Sigmoid colon (tissue), 4 donors: ENCODE results near the gene SCLY.

Experiments
- CTCF ChIP-seq, 4 experiments: fragments of 450-650 bp in 3 of 4; fragments of 200-600 bp in 1 of 4; IDR thresholded peaks; one replicate each; pipeline ENCODE4 v1.5.1; 2016 to 2019; ENCODE audit warnings: antibody characterized with exemption in 4 of 4, mild to moderate bottlenecking in 3 of 4, moderate library complexity in 2 of 4
- EP300 ChIP-seq, 4 donors: sonication (generic); formaldehyde crosslinking; IDR thresholded peaks; one replicate each; pipeline ENCODE4 v1.6.1; 2017; ENCODE audit warnings: antibody characterized with exemption in 4 of 4
- POLR2A ChIP-seq, 2 donors: fragments of 450-650 bp; IDR thresholded peaks; one replicate each; pipeline ENCODE4 v1.6.1; 2016; ENCODE audit warnings: antibody characterized with exemption in 2 of 2, mild to moderate bottlenecking in 2 of 2, moderate library complexity in 2 of 2
- POLR2AphosphoS5 ChIP-seq, 4 donors: sonication (generic); formaldehyde crosslinking; IDR thresholded peaks; one replicate each; pipeline ENCODE4 v1.6.1; 2017; ENCODE audit warnings: antibody characterized with exemption in 4 of 4

GRCh38 chr2:238024986-238025385, 35.8 kb upstream of the SCLY start:
- TF ChIP-seq CTCF (IDR thresholded peaks at IDR 0.05), result no peak
- no peak for TF ChIP-seq POLR2A (IDR thresholded peaks at IDR 0.05)
- no peak for TF ChIP-seq POLR2AphosphoS5 (IDR thresholded peaks at IDR 0.05)
- no peak for TF ChIP-seq EP300 (IDR thresholded peaks at IDR 0.05)
